IMR-90 (cell line): ENCODE measurements around the gene GAS6. TPM values are rescaled to one million over a fixed set of nuclear protein-coding genes. Genes with fewer than 3 reads are reported as not detected.

Experiments used
- ATAC-seq: fragments of 200-7000 bp; cut with Tn5 transposase; 2 replicates; pipeline ENCODE4 v1.9.1; 2020; ENCODE audit warnings: low read depth, mild to moderate bottlenecking, moderate library complexity
- BruUV-seq: library from RNA; stranded (reverse); fragments of 400-500 nt; replicated peaks from 2 replicates; lab custom pipeline; 2021; lab: Mats Ljungman, UMichigan
- CTCF ChIA-PET: fragments of 300-600 bp; formaldehyde crosslinking; extraction: SDS; loops from one replicate; lab custom pipeline; 2021; ENCODE audit warnings: antibody characterized with exemption; lab: Yijun Ruan, JAX
- POLR2A ChIA-PET: fragments of 300-600 bp; sonication (Branson Sonifier 250); formaldehyde crosslinking; loops from one replicate; lab custom pipeline; 2022; ENCODE audit warnings: antibody characterized with exemption; ENCODE audit not compliant: unreplicated experiment; lab: Charles Lee
- DNase-seq: peaks from one replicate; pipeline ENCODE4 v3.0.0; 2013
- H2AFZ ChIP-seq: replicated peaks from 2 replicates; pipeline ENCODE3; 2013; ENCODE audit warnings: low read length, mild to moderate bottlenecking; ENCODE audit not compliant: poor library complexity
- H2AK5ac ChIP-seq: 2 replicates; pipeline ENCODE4 v1.6.1; 2013; ENCODE audit warnings: low read depth, low read length, inconsistent platforms
- H2AK9ac ChIP-seq: replicated peaks from 2 replicates; pipeline ENCODE3; 2013; ENCODE audit warnings: mild to moderate bottlenecking, low read depth, low read length, moderate library complexity; ENCODE audit not compliant: poor library complexity
- H2BK120ac ChIP-seq: 2 replicates; pipeline ENCODE4 v1.6.1; 2013; ENCODE audit warnings: low read depth, low read length, inconsistent platforms
- H2BK15ac ChIP-seq: 3 replicates; pipeline ENCODE4 v1.6.1; 2013; ENCODE audit warnings: low read depth, low read length, inconsistent platforms
- H2BK20ac ChIP-seq: 2 replicates; pipeline ENCODE4 v1.6.1; 2013; ENCODE audit warnings: low read depth, mild to moderate bottlenecking, inconsistent platforms, low read length, moderate library complexity
- H2BK5ac ChIP-seq: 2 replicates; pipeline ENCODE4 v1.6.1; 2013; ENCODE audit warnings: mild to moderate bottlenecking, low read depth, low read length, inconsistent platforms; ENCODE audit not compliant: poor library complexity, severe bottlenecking
- H3K14ac ChIP-seq: replicated peaks from 2 replicates; pipeline ENCODE4 v1.6.1; 2013; ENCODE audit warnings: low read depth, low read length, inconsistent platforms
- H3K18ac ChIP-seq: 2 replicates; pipeline ENCODE4 v1.6.1; 2013; ENCODE audit warnings: low read depth, low read length, control low read depth
- H3K23ac ChIP-seq: 2 replicates; pipeline ENCODE4 v1.6.1; 2013; ENCODE audit warnings: low read depth, low read length, inconsistent platforms
- H3K27ac ChIP-seq: 2 replicates; pipeline ENCODE4 v1.5.1; 2013; ENCODE audit warnings: mild to moderate bottlenecking, control low read depth, low read length; ENCODE audit not compliant: insufficient read depth
- H3K27me3 ChIP-seq: 2 replicates; pipeline ENCODE4 v1.6.1; 2013; ENCODE audit warnings: low read length; ENCODE audit not compliant: control insufficient read depth, insufficient read depth
- H3K36me3 ChIP-seq: 2 replicates; pipeline ENCODE4 v1.6.1; 2013; ENCODE audit warnings: low read length, mixed read lengths; ENCODE audit not compliant: control insufficient read depth, insufficient read depth
- H3K4ac ChIP-seq: 2 replicates; pipeline ENCODE4 v1.6.1; 2013; ENCODE audit warnings: low read depth, low read length, inconsistent platforms
- H3K4me1 ChIP-seq: 2 replicates; pipeline ENCODE4 v1.6.1; 2013; ENCODE audit warnings: low read length, mixed read lengths; ENCODE audit not compliant: control insufficient read depth, insufficient read depth
- H3K4me2 ChIP-seq: 2 replicates; pipeline ENCODE4 v1.6.1; 2013; ENCODE audit warnings: low read depth, mild to moderate bottlenecking, control low read depth, low read length, moderate library complexity
- H3K4me3 ChIP-seq: 2 replicates; pipeline ENCODE4 v1.5.1; 2013; ENCODE audit warnings: low read depth, mild to moderate bottlenecking, control low read depth, low read length, moderate library complexity; ENCODE audit not compliant: insufficient read depth
- H3K56ac ChIP-seq: 2 replicates; pipeline ENCODE4 v1.6.1; 2013; ENCODE audit warnings: low read length, inconsistent platforms; ENCODE audit not compliant: insufficient read depth; ENCODE audit errors: extremely low read depth
- H3K79me1 ChIP-seq, 2 experiments: 2 replicates each; pipeline ENCODE4 v1.6.1; 2013; ENCODE audit warnings: low read length in 2 of 2, inconsistent platforms in 1 of 2, low read depth in 1 of 2
- H3K9ac ChIP-seq: 2 replicates; pipeline ENCODE4 v1.6.1; 2013; ENCODE audit warnings: low read depth, low read length, control low read depth
- H3K9me1 ChIP-seq: 2 replicates; pipeline ENCODE4 v1.6.1; 2013; ENCODE audit warnings: low read length, inconsistent platforms; ENCODE audit not compliant: insufficient read depth
- H3K9me3 ChIP-seq: 2 replicates; pipeline ENCODE4 v1.6.1; 2013; ENCODE audit warnings: low read length; ENCODE audit not compliant: control insufficient read depth, insufficient read depth
- H4K20me1 ChIP-seq: 2 replicates; pipeline ENCODE4 v1.6.1; 2013; ENCODE audit warnings: low read length, inconsistent platforms; ENCODE audit not compliant: insufficient read depth
- H4K5ac ChIP-seq: 2 replicates; pipeline ENCODE4 v1.6.1; 2013; ENCODE audit warnings: mild to moderate bottlenecking, low read depth, low read length, control low read depth
- H4K8ac ChIP-seq, 2 experiments: 2 replicates each; pipeline ENCODE4 v1.6.1; 2013; ENCODE audit warnings: low read depth in 2 of 2, low read length in 2 of 2, control low read depth in 1 of 2, inconsistent platforms in 1 of 2
- H4K91ac ChIP-seq: 2 replicates; pipeline ENCODE4 v1.6.1; 2013; ENCODE audit warnings: low read depth, low read length, inconsistent platforms; ENCODE audit not compliant: insufficient read depth
- BHLHE40 ChIP-seq: fragments of 150-350 bp; IDR thresholded peaks from 2 replicates; pipeline ENCODE4 v1.6.1; 2016; ENCODE audit warnings: mild to moderate bottlenecking, low read depth, low read length
- CEBPB ChIP-seq: IDR thresholded peaks from 2 replicates; pipeline ENCODE4 v1.6.1; 2012; ENCODE audit warnings: low read depth, low read length, improper control_type of control experiment
- CHD1 ChIP-seq: IDR thresholded peaks from 2 replicates; pipeline ENCODE4 v1.6.1; 2012; ENCODE audit warnings: low read depth, low read length, improper control_type of control experiment
- FOS ChIP-seq: fragments of 150-350 bp; IDR thresholded peaks from 2 replicates; pipeline ENCODE4 v1.6.1; 2016; ENCODE audit warnings: low read depth, low read length
- MAFK ChIP-seq: IDR thresholded peaks from 2 replicates; pipeline ENCODE4 v1.6.1; 2012; ENCODE audit warnings: low read depth, low read length, improper control_type of control experiment
- MXI1 ChIP-seq: IDR thresholded peaks from 2 replicates; pipeline ENCODE4 v1.6.1; 2012; ENCODE audit warnings: low read depth, mild to moderate bottlenecking, low read length, moderate library complexity, borderline replicate concordance
- NFE2L2 ChIP-seq: fragments of 150-350 bp; IDR thresholded peaks from 2 replicates; pipeline ENCODE4 v1.6.1; 2016; ENCODE audit warnings: low read depth, mild to moderate bottlenecking, low read length
- POLR2A ChIP-seq: IDR thresholded peaks from 2 replicates; pipeline ENCODE4 v1.6.1; 2012; ENCODE audit warnings: mild to moderate bottlenecking, low read depth, low read length
- RAD21 ChIP-seq: IDR thresholded peaks from 2 replicates; pipeline ENCODE4 v1.6.1; 2012; ENCODE audit warnings: low read length, improper control_type of control experiment
- RCOR1 ChIP-seq: IDR thresholded peaks from 2 replicates; pipeline ENCODE4 v1.6.1; 2012; ENCODE audit warnings: mild to moderate bottlenecking, low read length, improper control_type of control experiment; ENCODE audit not compliant: insufficient replicate concordance
- SMC3 ChIP-seq: fragments of 150-350 bp; IDR thresholded peaks from 2 replicates; pipeline ENCODE4 v1.6.1; 2016; ENCODE audit warnings: low read depth, mild to moderate bottlenecking, antibody characterized with exemption, low read length, moderate library complexity
- WGBS, 2 experiments: methylation state at CpG; one replicate each; pipeline versions ENCODE4 v1.1.5 to v1.1.7; 2013; ENCODE audit warnings: missing lambda C conversion rate in 2 of 2; ENCODE audit not compliant: insufficient read length in 1 of 2; ENCODE audit errors: extremely low coverage in 2 of 2; 5-methylcytosine and 5-hydroxymethylcytosine counted together
- dilution Hi-C: fragments of 300-500 bp; cut with HindIII; formaldehyde crosslinking; loops from one replicate; pipeline ENCODE4 v1.14.3; 2018; ENCODE audit warnings: low sequenced_read_pairs; ENCODE audit not compliant: unreplicated experiment
- in situ Hi-C: fragments of 300-500 bp; cut with MboI; formaldehyde crosslinking; loops from 3 replicates; pipeline ENCODE4 v1.14.3; 2019; ENCODE audit warnings: low sequenced_read_pairs, inconsistent platforms, mixed read lengths
- intact Hi-C: fragments of 100-400 bp; cut with micrococcal nuclease; formaldehyde crosslinking; loops from 2 replicates; pipeline ENCODE4 v1.10.0; 2022
- polyA plus RNA-seq, 3 experiments: library from polyadenylated mRNA; depleted of rRNA; stranded (reverse); fragments of >200 nt; gene quantifications; 2 replicates each; pipeline ENCODE4 v1.2.3, GENCODE V29; 2012; ENCODE audit warnings: low replicate concordance in 1 of 3
- total RNA-seq: library from RNA; depleted of rRNA; stranded (reverse); fragments of >200 nt; gene quantifications from 2 replicates; pipeline ENCODE4 v1.2.3, GENCODE V29; 2012
- TF ChIP-seq, protein P1 (sequence below): fragments of 150-350 bp; IDR thresholded peaks from 2 replicates; pipeline ENCODE4 v1.6.1; 2017; ENCODE audit warnings: mild to moderate bottlenecking, antibody characterized with exemption, low read length, low read depth
- TF ChIP-seq, protein P2 (sequence below): conservative IDR thresholded peaks from 2 replicates; pipeline ENCODE4 v1.5.1; 2012; ENCODE audit warnings: mild to moderate bottlenecking, low read depth, low read length, improper control_type of control experiment
- TF ChIP-seq, protein P3 (sequence below): fragments of 150-350 bp; IDR thresholded peaks from 2 replicates; pipeline ENCODE4 v1.6.1; 2016; ENCODE audit warnings: low read depth, mild to moderate bottlenecking, low read length, moderate library complexity, borderline replicate concordance

The GAS6 gene
- total and polyA plus RNA-seq, 2 of the 4 experiments (the other 2 are of a cell fraction), result 220 to 823 TPM

DNA sequence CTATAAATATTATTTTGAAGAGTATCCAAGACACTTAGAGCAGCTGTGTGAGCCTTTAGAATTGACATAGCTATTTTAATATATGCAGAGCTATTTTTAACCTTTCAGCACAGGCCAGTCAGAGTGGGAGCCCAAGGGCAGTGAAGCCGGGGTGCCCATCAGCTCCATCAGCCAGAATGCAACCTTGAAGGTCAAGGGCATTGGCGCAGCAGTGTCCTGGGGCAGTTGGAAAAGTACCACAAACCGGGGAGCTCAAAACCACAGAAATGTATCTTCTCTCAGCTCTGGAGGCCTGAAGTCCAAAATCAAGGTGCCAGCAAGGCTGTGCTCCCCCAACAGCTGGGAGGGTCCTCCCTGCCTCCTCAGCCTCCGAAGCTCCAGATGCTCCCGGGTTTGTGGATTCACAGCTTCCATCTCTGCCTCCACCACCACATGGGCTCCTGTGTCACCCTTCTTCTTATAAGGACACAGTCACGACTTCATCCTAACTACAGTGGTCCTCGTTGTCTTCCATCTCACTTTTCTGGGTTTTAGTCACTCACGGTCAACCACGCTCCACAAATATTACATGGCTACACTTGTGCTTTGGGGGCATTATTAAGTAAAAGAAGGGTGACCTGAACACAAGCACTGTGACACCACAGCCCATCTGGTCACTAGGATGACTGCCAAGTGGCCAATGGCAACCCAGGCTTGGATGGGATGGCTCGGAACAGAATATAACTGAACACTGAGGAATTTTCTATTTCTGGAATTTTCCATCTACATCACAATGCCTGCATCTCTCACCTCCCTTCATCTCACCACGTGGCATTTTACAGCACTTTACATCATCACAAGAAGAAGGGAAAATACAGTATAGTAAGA, 15.9 kb upstream of the GAS6 start:
- no peaks in the 10 kb centered on the region for H3K9me3 ChIP-seq
- H4K8ac ChIP-seq, result peak overlapping the region in 1 of 2 experiments; percentile 51; a peak in 1 of 4 replicates
- peak overlapping the region; percentile 36; the same call in 2 of the 3 replicates for H2BK15ac ChIP-seq
- 0 out of 2 replicates have a peak overlapping the region, but pooled peaks have one; percentile 1 for H3K18ac ChIP-seq
- in situ Hi-C loops (no loop called here), dilution Hi-C loops (no loop called here), intact Hi-C loops (no loop called here)
- no peak overlapping the region; the same call in 1 of the 2 replicates for H4K5ac ChIP-seq
- no peak overlapping the region for H2AK9ac ChIP-seq
- peak overlapping the region; percentile 8; the same call in 1 of the 2 replicates for H3K4ac ChIP-seq
- H3K79me1 ChIP-seq, result no peaks in the 10 kb centered on the region
- ChIA-PET POLR2A (no interaction called here), CTCF (interaction anchor here (1.0 kb wide), 1 partner anchor 9 kb away, joined by 3 read pairs; no protein-coding TSS in a partner anchor)
- no peak overlapping the region for H2BK120ac ChIP-seq
- no TSS peak for BruUV-seq
- H2BK20ac ChIP-seq, result no peak overlapping the region
- 78% methylated on average over 5 of the region's 11 CpGs; no CpG with 5 or more reads in 1 of the 2 experiments for WGBS, 2 experiments
- peak overlapping the region; percentile 18; the same call in 1 of the 2 replicates for H2AK5ac ChIP-seq
- H4K91ac ChIP-seq, result no peak overlapping the region
- no peak overlapping the region for H2AFZ ChIP-seq
- no peak overlapping the region for H3K27ac ChIP-seq
- no peak overlapping the region for H3K23ac ChIP-seq
- H3K27me3 ChIP-seq, result no peaks in the 10 kb centered on the region
- H3K36me3 ChIP-seq, result no peaks in the 10 kb centered on the region
- H3K4me3 ChIP-seq, result no peak overlapping the region
- no peak overlapping the region for H3K9ac ChIP-seq
- H3K9me1 ChIP-seq, result peaks cover 6% of the 10 kb centered on the region; the same call in 1 of the 2 replicates
- H3K4me1 ChIP-seq, result peaks cover 16% of the 10 kb centered on the region
- H2BK5ac ChIP-seq, result no peak overlapping the region
- H3K4me2 ChIP-seq, result no peak overlapping the region
- H4K20me1 ChIP-seq, result no peaks in the 10 kb centered on the region
- DNase-seq (no peak), ATAC-seq (no peak; the same call in 1 of the 2 replicates)
- no peak overlapping the region for H3K56ac ChIP-seq
- H3K14ac ChIP-seq, result no peak overlapping the region; the same call in 1 of the 2 replicates
- TF ChIP-seq RAD21, result no peak
- TF ChIP-seq MXI1, result no peak
- no peak for TF ChIP-seq MAFK
- no peak for TF ChIP-seq SMC3
- TF ChIP-seq POLR2A, result no peak
- TF ChIP-seq CEBPB, result no peak
- TF ChIP-seq RCOR1, result no peak
- TF ChIP-seq, protein P1, sequence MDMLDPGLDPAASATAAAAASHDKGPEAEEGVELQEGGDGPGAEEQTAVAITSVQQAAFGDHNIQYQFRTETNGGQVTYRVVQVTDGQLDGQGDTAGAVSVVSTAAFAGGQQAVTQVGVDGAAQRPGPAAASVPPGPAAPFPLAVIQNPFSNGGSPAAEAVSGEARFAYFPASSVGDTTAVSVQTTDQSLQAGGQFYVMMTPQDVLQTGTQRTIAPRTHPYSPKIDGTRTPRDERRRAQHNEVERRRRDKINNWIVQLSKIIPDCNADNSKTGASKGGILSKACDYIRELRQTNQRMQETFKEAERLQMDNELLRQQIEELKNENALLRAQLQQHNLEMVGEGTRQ, result no peak
- TF ChIP-seq, protein P2, sequence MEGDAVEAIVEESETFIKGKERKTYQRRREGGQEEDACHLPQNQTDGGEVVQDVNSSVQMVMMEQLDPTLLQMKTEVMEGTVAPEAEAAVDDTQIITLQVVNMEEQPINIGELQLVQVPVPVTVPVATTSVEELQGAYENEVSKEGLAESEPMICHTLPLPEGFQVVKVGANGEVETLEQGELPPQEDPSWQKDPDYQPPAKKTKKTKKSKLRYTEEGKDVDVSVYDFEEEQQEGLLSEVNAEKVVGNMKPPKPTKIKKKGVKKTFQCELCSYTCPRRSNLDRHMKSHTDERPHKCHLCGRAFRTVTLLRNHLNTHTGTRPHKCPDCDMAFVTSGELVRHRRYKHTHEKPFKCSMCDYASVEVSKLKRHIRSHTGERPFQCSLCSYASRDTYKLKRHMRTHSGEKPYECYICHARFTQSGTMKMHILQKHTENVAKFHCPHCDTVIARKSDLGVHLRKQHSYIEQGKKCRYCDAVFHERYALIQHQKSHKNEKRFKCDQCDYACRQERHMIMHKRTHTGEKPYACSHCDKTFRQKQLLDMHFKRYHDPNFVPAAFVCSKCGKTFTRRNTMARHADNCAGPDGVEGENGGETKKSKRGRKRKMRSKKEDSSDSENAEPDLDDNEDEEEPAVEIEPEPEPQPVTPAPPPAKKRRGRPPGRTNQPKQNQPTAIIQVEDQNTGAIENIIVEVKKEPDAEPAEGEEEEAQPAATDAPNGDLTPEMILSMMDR, result no peak
- no peak for TF ChIP-seq NFE2L2
- TF ChIP-seq CHD1, result no peak
- TF ChIP-seq, protein P3, sequence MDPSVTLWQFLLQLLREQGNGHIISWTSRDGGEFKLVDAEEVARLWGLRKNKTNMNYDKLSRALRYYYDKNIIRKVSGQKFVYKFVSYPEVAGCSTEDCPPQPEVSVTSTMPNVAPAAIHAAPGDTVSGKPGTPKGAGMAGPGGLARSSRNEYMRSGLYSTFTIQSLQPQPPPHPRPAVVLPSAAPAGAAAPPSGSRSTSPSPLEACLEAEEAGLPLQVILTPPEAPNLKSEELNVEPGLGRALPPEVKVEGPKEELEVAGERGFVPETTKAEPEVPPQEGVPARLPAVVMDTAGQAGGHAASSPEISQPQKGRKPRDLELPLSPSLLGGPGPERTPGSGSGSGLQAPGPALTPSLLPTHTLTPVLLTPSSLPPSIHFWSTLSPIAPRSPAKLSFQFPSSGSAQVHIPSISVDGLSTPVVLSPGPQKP, result no peak
- TF ChIP-seq FOS, result no peak
- TF ChIP-seq BHLHE40, result no peak
